T-cell (primary cell): ENCODE measurements around the gene USH2A. TPM values are rescaled to one million over a fixed set of nuclear protein-coding genes. Genes with fewer than 3 reads are reported as not detected.

Experiments
- ATAC-seq, 4 experiments: fragments of 200-7000 bp in 3 of 4; fragments of 150-1000 bp in 1 of 4; cut with Tn5 transposase; replicated peaks in 1 of 4; 1 replicate in 3 of 4; 2 replicates in 1 of 4; pipeline ENCODE4 v1.10.0; 2021; ENCODE audit warnings: moderate library complexity in 3 of 4, mild to moderate bottlenecking in 2 of 4, moderate number of reproducible peaks in 1 of 4
- CTCF ChIA-PET, 2 donors: fragments of 300-600 bp; sonication (Branson Sonifier 250); formaldehyde crosslinking; loops; one replicate each; lab custom pipeline; 2022; ENCODE audit warnings: antibody characterized with exemption in 2 of 2; lab: Charles Lee
- POLR2A ChIA-PET, 2 donors: fragments of 300-600 bp; sonication (Branson Sonifier 250); formaldehyde crosslinking; loops; one replicate each; lab custom pipeline; 2022; ENCODE audit warnings: antibody characterized with exemption in 2 of 2; lab: Charles Lee
- DNase-seq, 35 experiments: peaks; one replicate each; pipeline versions ENCODE4 v3.0.0 to v3.0.0-alpha.2; 2013 to 2023
- H3K27ac ChIP-seq: one replicate; pipeline ENCODE4 v1.5.1; 2013; ENCODE audit warnings: low read length
- H3K27me3 ChIP-seq, 2 experiments: replicated peaks in 1 of 2; 1 replicate in 1 of 2; 2 replicates in 1 of 2; pipeline versions ENCODE4 v1.6.1 to v1.7.0; 2013; ENCODE audit warnings: low read length in 1 of 2, mixed read lengths in 1 of 2; ENCODE audit not compliant: control insufficient read depth in 2 of 2, insufficient read depth in 2 of 2; ENCODE audit errors: extremely low read depth in 1 of 2
- H3K36me3 ChIP-seq, 2 donors: 1 replicate in 1 of 2; 2 replicates in 1 of 2; pipeline versions ENCODE4 v1.6.1 to v1.7.0; 2013; ENCODE audit warnings: low read length in 1 of 2; ENCODE audit not compliant: control insufficient read depth in 2 of 2, insufficient read depth in 1 of 2; ENCODE audit errors: extremely low read depth in 1 of 2
- H3K4me1 ChIP-seq, 2 experiments: 1 replicate in 1 of 2; 2 replicates in 1 of 2; pipeline versions ENCODE4 v1.6.1 to v1.7.0; 2013; ENCODE audit warnings: low read length in 2 of 2, mixed read lengths in 1 of 2; ENCODE audit not compliant: insufficient read depth in 2 of 2, control insufficient read depth in 1 of 2; ENCODE audit errors: extremely low read depth in 1 of 2
- H3K4me3 ChIP-seq, 2 donors: 1 replicate in 1 of 2; 2 replicates in 1 of 2; pipeline versions ENCODE4 v1.5.1 to v1.7.0; 2013; ENCODE audit warnings: mild to moderate bottlenecking in 2 of 2, low read length in 1 of 2, moderate library complexity in 1 of 2; ENCODE audit not compliant: control insufficient read depth in 1 of 2; ENCODE audit errors: extremely low read depth in 1 of 2
- H3K9me3 ChIP-seq: 2 replicates; pipeline ENCODE4 v1.7.0; 2013
- H3K27ac Mint-ChIP-seq, 2 donors: one replicate each; pipeline ENCODE4 v1.8.0; 2020 to 2021; ENCODE audit warnings: mild to moderate bottlenecking in 2 of 2, mixed read lengths in 2 of 2
- H3K27me3 Mint-ChIP-seq, 2 donors: one replicate each; pipeline ENCODE4 v1.8.0; 2021 to 2022; ENCODE audit warnings: mixed read lengths in 2 of 2
- H3K36me3 Mint-ChIP-seq: one replicate; pipeline ENCODE4 v1.8.0; 2021; ENCODE audit warnings: mixed read lengths
- H3K4me1 Mint-ChIP-seq, 3 donors: one replicate each; pipeline ENCODE4 v1.8.0; 2020 to 2022; ENCODE audit warnings: mixed read lengths in 3 of 3, mild to moderate bottlenecking in 1 of 3
- H3K4me3 Mint-ChIP-seq, 3 donors: one replicate each; pipeline ENCODE4 v1.8.0; 2020 to 2022; ENCODE audit warnings: mild to moderate bottlenecking in 3 of 3, mixed read lengths in 3 of 3, moderate library complexity in 3 of 3
- H3K9me3 Mint-ChIP-seq, 3 donors: one replicate each; pipeline ENCODE4 v1.8.0; 2020 to 2022; ENCODE audit warnings: mixed read lengths in 3 of 3
- WGBS: methylation state at CpG from one replicate; pipeline ENCODE4 v1.1.5; 2013; ENCODE audit warnings: missing lambda C conversion rate; ENCODE audit not compliant: insufficient coverage; 5-methylcytosine and 5-hydroxymethylcytosine counted together
- total RNA-seq, 35 experiments: library from RNA in 6 of 35; stranded (reverse) in 6 of 35; fragments of 120-200 nt in 1 of 35; gene quantifications; one replicate each; pipeline versions ENCODE4 v1.2.1 to v1.2.4 and lab custom pipeline; 2013 to 2026

The USH2A gene
- total RNA-seq, 5 donors from 2014 or later (not counting 1 experiment from before 2014, with no cell fraction given), result not detected

- ChIA-PET CTCF (no interaction called here), POLR2A (no interaction called here)
- no peak overlapping the region for H3K27ac ChIP-seq
- H3K27me3 ChIP-seq, result no peaks in the 10 kb centered on the region
- H3K9me3 ChIP-seq, result peaks cover 2% of the 10 kb centered on the region
- DNase-seq (no peak), ATAC-seq (no peak)
- H3K4me3 Mint-ChIP-seq, result no peak overlapping the region
- H3K36me3 Mint-ChIP-seq, result no peaks in the 10 kb centered on the region
- H3K4me1 Mint-ChIP-seq, result no peaks in the 10 kb centered on the region
- no peak overlapping the region for H3K27ac Mint-ChIP-seq
- peaks cover 5 to 6% (median 6%) of the 10 kb centered on the region in 3 donors for H3K9me3 Mint-ChIP-seq
- no peaks in the 10 kb centered on the region for H3K27me3 Mint-ChIP-seq
- no peaks in the 10 kb centered on the region for H3K4me1 ChIP-seq
- no peaks in the 10 kb centered on the region for H3K36me3 ChIP-seq
- no CpG with 5 or more reads among the region's 4 CpGs for WGBS
- no peak overlapping the region for H3K4me3 ChIP-seq
Measured at GRCh38 chr1:215754112-215754511, 669.1 kb downstream of the USH2A start.

DNA sequence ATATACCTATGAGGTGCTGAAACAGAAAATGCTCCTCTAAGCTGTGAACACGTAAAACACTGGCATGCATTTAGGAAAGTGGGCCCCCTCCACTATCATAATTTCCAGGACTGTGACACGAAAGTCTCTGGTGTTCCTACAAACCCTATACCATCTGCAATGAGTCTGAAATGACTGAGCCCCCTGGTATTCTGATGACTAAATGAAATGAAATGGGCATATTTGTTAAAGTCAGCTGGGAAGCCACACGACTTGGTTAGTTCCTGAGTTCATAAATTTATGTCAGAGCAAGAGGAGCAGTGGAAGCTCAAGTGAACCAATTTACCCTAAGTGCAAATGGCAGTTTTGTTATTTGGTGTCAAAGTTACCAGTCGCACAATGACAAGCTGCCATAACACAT, 673.8 kb downstream of the USH2A start:
- no peaks in the 10 kb centered on the region for H3K27me3 ChIP-seq
- 0% methylated on average over 1 of the region's 4 CpGs for WGBS
- no peak for ATAC-seq

GRCh38 chr1:215748431-215748830, 674.8 kb downstream of the USH2A start:
- POLR2A ChIA-PET, result no interaction called here
- Histone ChIP-seq H3K27ac (no peak overlapping the region), H3K36me3 (no peaks in the 10 kb centered on the region), H3K27me3 (no peaks in the 10 kb centered on the region), H3K9me3 (no peaks in the 10 kb centered on the region), H3K4me3 (no peak overlapping the region), H3K4me1 (no peaks in the 10 kb centered on the region)
- H3K4me1 Mint-ChIP-seq, result no peaks in the 10 kb centered on the region
- no peak overlapping the region for H3K27ac Mint-ChIP-seq
- no peak for DNase-seq
- no peaks in the 10 kb centered on the region for H3K36me3 Mint-ChIP-seq
- no peak for ATAC-seq
- CTCF ChIA-PET, result no interaction called here
- no peaks in the 10 kb centered on the region for H3K27me3 Mint-ChIP-seq
- H3K9me3 Mint-ChIP-seq, result no peaks in the 10 kb centered on the region
- no peak overlapping the region for H3K4me3 Mint-ChIP-seq
- WGBS, result no CpG with 5 or more reads among the region's 1 CpG

More for the DNA sequence above, 673.8 kb downstream of the USH2A start:
- H3K36me3 ChIP-seq, result no peaks in the 10 kb centered on the region
- H3K36me3 Mint-ChIP-seq, result no peaks in the 10 kb centered on the region
- H3K9me3 Mint-ChIP-seq, result peaks cover 0 to under 1% (median 0%) of the 10 kb centered on the region in 3 donors
- no peaks in the 10 kb centered on the region for H3K9me3 ChIP-seq
- no peak overlapping the region for H3K4me3 Mint-ChIP-seq
- DNase-seq, result no peak
- no peak overlapping the region for H3K27ac Mint-ChIP-seq
- ChIA-PET CTCF (no interaction called here), POLR2A (no interaction called here)
- no peaks in the 10 kb centered on the region for H3K4me1 Mint-ChIP-seq
- no peak overlapping the region for H3K4me3 ChIP-seq
- H3K27ac ChIP-seq, result no peak overlapping the region
- H3K4me1 ChIP-seq, result no peaks in the 10 kb centered on the region
- no peaks in the 10 kb centered on the region for H3K27me3 Mint-ChIP-seq

DNA sequence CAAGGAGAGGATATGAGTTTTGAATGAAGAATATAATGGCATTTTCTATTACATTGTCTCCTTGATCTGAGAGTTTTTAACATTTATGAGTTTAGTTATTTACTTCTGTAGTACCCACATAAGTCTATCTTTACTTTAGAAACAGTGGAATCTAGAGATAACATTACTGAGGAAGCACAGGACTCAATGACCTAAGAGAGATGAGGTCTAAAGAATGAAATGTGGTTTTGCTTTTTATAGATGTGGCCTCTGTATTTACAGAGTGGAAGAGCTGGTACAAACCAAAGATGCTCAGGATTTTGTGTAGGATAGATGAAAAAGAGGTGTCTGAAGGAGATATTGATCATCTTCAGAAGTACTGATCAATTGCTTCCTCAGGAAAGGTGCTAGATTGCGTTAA, 678.8 kb downstream of the USH2A start:
- H3K36me3 Mint-ChIP-seq, result no peaks in the 10 kb centered on the region
- no peaks in the 10 kb centered on the region for H3K27me3 Mint-ChIP-seq
- H3K27me3 ChIP-seq, result no peaks in the 10 kb centered on the region
- DNase-seq, result no peak
- ChIA-PET CTCF (no interaction called here), POLR2A (no interaction called here)
- H3K27ac ChIP-seq, result no peak overlapping the region
- H3K36me3 ChIP-seq, result no peaks in the 10 kb centered on the region
- no CpG with 5 or more reads among the region's 1 CpG for WGBS
- ATAC-seq, result no peak
- no peaks in the 10 kb centered on the region for H3K9me3 ChIP-seq
- no peak overlapping the region for H3K27ac Mint-ChIP-seq
- H3K4me3 Mint-ChIP-seq, result no peak overlapping the region
- H3K4me3 ChIP-seq, result no peak overlapping the region
- H3K9me3 Mint-ChIP-seq, result no peaks in the 10 kb centered on the region
- no peaks in the 10 kb centered on the region for H3K4me1 ChIP-seq
- H3K4me1 Mint-ChIP-seq, result no peaks in the 10 kb centered on the region

DNA sequence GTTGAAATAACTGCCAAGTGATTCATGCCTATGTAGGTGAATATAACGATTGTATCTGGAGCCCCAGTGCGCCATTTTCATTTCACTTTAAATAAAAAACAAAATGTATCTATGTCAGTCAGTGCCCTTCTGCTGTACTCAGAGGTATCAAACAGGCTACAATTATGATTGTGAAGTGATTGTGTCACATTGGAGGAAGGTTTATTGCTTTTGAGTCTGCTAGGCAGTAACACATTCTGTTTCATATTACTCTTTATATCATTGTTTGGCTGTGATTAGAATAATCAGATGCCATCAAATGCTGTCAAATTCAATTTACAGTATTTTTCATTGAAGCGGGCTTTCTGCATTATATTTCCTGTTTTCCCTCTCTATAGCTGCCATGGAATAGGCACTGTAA, 684.2 kb downstream of the USH2A start:
- Mint-ChIP-seq H3K27me3 (no peaks in the 10 kb centered on the region), H3K4me1 (no peaks in the 10 kb centered on the region), H3K27ac (no peak overlapping the region), H3K36me3 (no peaks in the 10 kb centered on the region), H3K4me3 (no peak overlapping the region), H3K9me3 (peaks cover 7 to 10% (median 10%) of the 10 kb centered on the region in 3 donors)
- Histone ChIP-seq H3K4me1 (no peaks in the 10 kb centered on the region), H3K27me3 (no peaks in the 10 kb centered on the region), H3K9me3 (no peaks in the 10 kb centered on the region), H3K4me3 (no peak overlapping the region), H3K27ac (no peak overlapping the region), H3K36me3 (no peaks in the 10 kb centered on the region)
- DNase-seq (no peak), ATAC-seq (no peak)
- WGBS, result no CpG with 5 or more reads among the region's 3 CpGs
- POLR2A ChIA-PET, result no interaction called here
- CTCF ChIA-PET, result no interaction called here

DNA sequence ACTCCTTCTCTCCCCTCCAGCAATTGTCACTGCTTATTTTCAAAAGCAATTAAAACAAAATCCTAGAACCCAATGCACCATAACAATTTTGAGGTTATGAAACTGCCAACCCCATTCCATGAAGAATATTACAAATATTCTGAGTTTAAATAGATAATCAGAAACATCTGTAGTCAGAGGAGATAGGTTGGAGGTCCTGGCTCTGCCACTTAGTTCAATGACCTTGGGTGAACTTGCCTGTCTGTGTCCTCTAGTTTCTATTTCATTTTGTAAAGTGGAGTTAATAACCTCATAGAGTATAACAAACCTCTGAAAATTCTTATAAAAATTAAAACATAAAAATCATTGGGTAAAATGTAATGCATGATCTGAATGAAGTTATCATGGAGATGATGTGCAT, 691.5 kb downstream of the USH2A start:
- no peaks in the 10 kb centered on the region for H3K27me3 Mint-ChIP-seq
- Histone ChIP-seq H3K4me1 (no peaks in the 10 kb centered on the region), H3K4me3 (no peak overlapping the region), H3K9me3 (no peaks in the 10 kb centered on the region), H3K27me3 (no peaks in the 10 kb centered on the region), H3K27ac (no peak overlapping the region), H3K36me3 (no peaks in the 10 kb centered on the region)
- DNase-seq, result no peak
- H3K4me1 Mint-ChIP-seq, result no peaks in the 10 kb centered on the region
- H3K9me3 Mint-ChIP-seq, result peaks cover 7 to 10% (median 10%) of the 10 kb centered on the region in 3 donors
- ChIA-PET CTCF (no interaction called here), POLR2A (no interaction called here)
- no peak overlapping the region for H3K4me3 Mint-ChIP-seq
- no peaks in the 10 kb centered on the region for H3K36me3 Mint-ChIP-seq
- no peak overlapping the region for H3K27ac Mint-ChIP-seq
- ATAC-seq, result no peak

DNA sequence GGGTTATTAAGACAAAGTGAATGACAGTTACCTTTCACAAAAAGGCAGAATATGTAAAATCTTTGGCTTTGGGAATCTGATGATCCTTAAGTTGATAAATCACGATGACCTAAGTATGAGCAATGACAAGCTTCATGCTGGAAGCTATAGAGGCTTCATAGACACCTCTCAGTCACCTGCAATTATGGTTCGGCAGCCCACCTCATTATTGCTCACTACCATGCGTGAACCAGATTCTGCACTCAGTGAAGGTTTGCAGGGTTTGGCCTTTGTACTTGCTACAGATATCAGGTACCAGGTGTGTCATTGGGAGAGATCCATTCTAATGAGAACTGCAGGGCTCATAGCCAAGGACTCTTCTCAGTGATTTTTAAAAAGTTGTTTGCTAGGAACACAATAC, 692.6 kb downstream of the USH2A start:
- H3K4me1 ChIP-seq, result no peaks in the 10 kb centered on the region
- no peaks in the 10 kb centered on the region for H3K27me3 ChIP-seq
- no peaks in the 10 kb centered on the region for H3K36me3 ChIP-seq
- ATAC-seq (no peak), DNase-seq (no peak)
- WGBS, result 57% methylated on average over 1 of the region's 3 CpGs
- Mint-ChIP-seq H3K4me3 (no peak overlapping the region), H3K36me3 (no peaks in the 10 kb centered on the region), H3K27me3 (no peaks in the 10 kb centered on the region), H3K27ac (no peak overlapping the region), H3K4me1 (no peaks in the 10 kb centered on the region), H3K9me3 (peaks cover 7 to 10% (median 7%) of the 10 kb centered on the region in 3 donors)
- no peak overlapping the region for H3K27ac ChIP-seq
- ChIA-PET POLR2A (no interaction called here), CTCF (no interaction called here)
- H3K4me3 ChIP-seq, result no peak overlapping the region
- H3K9me3 ChIP-seq, result no peaks in the 10 kb centered on the region
